Measurements from ENCODE around the gene KRTAP12-3. TPM values are rescaled to one million over a fixed set of nuclear protein-coding genes. Genes with fewer than 3 reads are reported as not detected.
"Not testable (repeated sequence)": the region's sequence is repeated elsewhere in the genome, so short reads cannot be mapped to it uniquely, and the experiment has no call there.

KRTAP12-3 gene
- polyA plus RNA-seq, 1 of the 3 experiments (the other 2 are of a cell fraction) = not detected

DNA sequence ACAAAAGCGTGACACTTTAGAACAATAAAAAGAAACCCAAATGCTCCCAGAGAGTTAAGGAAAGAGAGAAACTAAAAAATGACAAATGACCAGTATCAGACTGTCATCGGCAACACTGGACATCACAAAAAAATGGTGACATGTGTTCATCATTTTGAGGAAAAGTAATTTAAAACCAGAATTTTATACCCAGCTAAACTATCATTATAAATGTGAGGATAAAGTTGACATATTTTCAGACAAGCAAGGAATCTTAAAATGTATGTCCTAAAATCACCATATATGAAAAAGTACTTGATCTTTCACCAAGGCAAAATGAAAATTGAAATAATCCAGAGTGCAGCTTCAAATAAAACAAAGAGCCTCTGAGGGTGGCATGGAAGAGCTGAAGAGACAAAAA lies 12.9 kb upstream of the KRTAP12-3 start:
- Histone ChIP-seq H2AFZ (ENCODE audit: low read depth) (no peak overlapping the region), H3K9me3 (0 out of 2 replicates have a peak, but pooled peaks cover 5% of the 10 kb centered on the region), H3K27ac (ENCODE audit: low read depth in 2 of 2, low read length in 1 of 2) (no peak overlapping the region), H3K79me2 (ENCODE audit: insufficient read depth) (no peaks in the 10 kb centered on the region), H3K27me3 (ENCODE audit: insufficient read depth) (peaks cover 39% of the 10 kb centered on the region), H3K4me2 (no peak overlapping the region), H3K9ac (no peak overlapping the region), H3K9me2 (no peaks in the 10 kb centered on the region), H3K4me3 (ENCODE audit: low read depth in 2 of 2, low read length in 1 of 2) (no peak overlapping the region), H4K20me1 (ENCODE audit: insufficient read depth) (no peaks in the 10 kb centered on the region), H3K4me1 (ENCODE audit: control insufficient read depth in 1 of 2, insufficient read depth in 2 of 2, low read depth in 1 of 2, low read length in 1 of 2) (no peaks in the 10 kb centered on the region), H3K36me3 (replicated peaks in 1 of 2; ENCODE audit: control insufficient read depth in 1 of 2, insufficient read depth in 2 of 2, low read length in 1 of 2) (no peaks in the 10 kb centered on the region), H3F3A (replicated peaks; ENCODE audit: insufficient read depth) (no peaks in the 10 kb centered on the region)
- WGBS (ENCODE audit: low lambda C conversion rate) = 3% methylated on average over 2 of the region's 2 CpGs
- ChIA-PET CTCF (no interaction called here), POLR2A (no interaction called here)
- TF ChIP-seq, protein P1, sequence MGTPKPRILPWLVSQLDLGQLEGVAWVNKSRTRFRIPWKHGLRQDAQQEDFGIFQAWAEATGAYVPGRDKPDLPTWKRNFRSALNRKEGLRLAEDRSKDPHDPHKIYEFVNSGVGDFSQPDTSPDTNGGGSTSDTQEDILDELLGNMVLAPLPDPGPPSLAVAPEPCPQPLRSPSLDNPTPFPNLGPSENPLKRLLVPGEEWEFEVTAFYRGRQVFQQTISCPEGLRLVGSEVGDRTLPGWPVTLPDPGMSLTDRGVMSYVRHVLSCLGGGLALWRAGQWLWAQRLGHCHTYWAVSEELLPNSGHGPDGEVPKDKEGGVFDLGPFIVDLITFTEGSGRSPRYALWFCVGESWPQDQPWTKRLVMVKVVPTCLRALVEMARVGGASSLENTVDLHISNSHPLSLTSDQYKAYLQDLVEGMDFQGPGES (IDR thresholded peaks at IDR 0.05; ENCODE audit: low read depth, low read length) = no peak
- TF ChIP-seq YY1 (IDR thresholded peaks at IDR 0.05; ENCODE audit: low read depth) (no peak), NFIC (IDR thresholded peaks at IDR 0.05; ENCODE audit: borderline replicate concordance) (no peak), TCF12 (IDR thresholded peaks at IDR 0.05) (no peak), RAD21 (IDR thresholded peaks at IDR 0.05; ENCODE audit: low read length) (no peak), CHD2 (IDR thresholded peaks at IDR 0.05; ENCODE audit: low read length, partially characterized antibody) (no peak), POLR2AphosphoS5 (IDR thresholded peaks at IDR 0.05; ENCODE audit: low read depth, low read length) (no peak), ELF1 (IDR thresholded peaks at IDR 0.05) (no peak), GABPA (IDR thresholded peaks at IDR 0.05; ENCODE audit: low read depth) (no peak), MEF2A (IDR thresholded peaks at IDR 0.05; ENCODE audit: borderline replicate concordance, low read depth) (no peak)
- TF ChIP-seq, protein P2, sequence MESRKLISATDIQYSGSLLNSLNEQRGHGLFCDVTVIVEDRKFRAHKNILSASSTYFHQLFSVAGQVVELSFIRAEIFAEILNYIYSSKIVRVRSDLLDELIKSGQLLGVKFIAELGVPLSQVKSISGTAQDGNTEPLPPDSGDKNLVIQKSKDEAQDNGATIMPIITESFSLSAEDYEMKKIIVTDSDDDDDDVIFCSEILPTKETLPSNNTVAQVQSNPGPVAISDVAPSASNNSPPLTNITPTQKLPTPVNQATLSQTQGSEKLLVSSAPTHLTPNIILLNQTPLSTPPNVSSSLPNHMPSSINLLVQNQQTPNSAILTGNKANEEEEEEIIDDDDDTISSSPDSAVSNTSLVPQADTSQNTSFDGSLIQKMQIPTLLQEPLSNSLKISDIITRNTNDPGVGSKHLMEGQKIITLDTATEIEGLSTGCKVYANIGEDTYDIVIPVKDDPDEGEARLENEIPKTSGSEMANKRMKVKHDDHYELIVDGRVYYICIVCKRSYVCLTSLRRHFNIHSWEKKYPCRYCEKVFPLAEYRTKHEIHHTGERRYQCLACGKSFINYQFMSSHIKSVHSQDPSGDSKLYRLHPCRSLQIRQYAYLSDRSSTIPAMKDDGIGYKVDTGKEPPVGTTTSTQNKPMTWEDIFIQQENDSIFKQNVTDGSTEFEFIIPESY (IDR thresholded peaks at IDR 0.05; ENCODE audit: borderline replicate concordance, low read depth) = no peak
- TF ChIP-seq, protein P3, sequence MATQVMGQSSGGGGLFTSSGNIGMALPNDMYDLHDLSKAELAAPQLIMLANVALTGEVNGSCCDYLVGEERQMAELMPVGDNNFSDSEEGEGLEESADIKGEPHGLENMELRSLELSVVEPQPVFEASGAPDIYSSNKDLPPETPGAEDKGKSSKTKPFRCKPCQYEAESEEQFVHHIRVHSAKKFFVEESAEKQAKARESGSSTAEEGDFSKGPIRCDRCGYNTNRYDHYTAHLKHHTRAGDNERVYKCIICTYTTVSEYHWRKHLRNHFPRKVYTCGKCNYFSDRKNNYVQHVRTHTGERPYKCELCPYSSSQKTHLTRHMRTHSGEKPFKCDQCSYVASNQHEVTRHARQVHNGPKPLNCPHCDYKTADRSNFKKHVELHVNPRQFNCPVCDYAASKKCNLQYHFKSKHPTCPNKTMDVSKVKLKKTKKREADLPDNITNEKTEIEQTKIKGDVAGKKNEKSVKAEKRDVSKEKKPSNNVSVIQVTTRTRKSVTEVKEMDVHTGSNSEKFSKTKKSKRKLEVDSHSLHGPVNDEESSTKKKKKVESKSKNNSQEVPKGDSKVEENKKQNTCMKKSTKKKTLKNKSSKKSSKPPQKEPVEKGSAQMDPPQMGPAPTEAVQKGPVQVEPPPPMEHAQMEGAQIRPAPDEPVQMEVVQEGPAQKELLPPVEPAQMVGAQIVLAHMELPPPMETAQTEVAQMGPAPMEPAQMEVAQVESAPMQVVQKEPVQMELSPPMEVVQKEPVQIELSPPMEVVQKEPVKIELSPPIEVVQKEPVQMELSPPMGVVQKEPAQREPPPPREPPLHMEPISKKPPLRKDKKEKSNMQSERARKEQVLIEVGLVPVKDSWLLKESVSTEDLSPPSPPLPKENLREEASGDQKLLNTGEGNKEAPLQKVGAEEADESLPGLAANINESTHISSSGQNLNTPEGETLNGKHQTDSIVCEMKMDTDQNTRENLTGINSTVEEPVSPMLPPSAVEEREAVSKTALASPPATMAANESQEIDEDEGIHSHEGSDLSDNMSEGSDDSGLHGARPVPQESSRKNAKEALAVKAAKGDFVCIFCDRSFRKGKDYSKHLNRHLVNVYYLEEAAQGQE (IDR thresholded peaks at IDR 0.05; ENCODE audit: low read depth, low read length) = no peak
- no peak for DNase-seq

DNA sequence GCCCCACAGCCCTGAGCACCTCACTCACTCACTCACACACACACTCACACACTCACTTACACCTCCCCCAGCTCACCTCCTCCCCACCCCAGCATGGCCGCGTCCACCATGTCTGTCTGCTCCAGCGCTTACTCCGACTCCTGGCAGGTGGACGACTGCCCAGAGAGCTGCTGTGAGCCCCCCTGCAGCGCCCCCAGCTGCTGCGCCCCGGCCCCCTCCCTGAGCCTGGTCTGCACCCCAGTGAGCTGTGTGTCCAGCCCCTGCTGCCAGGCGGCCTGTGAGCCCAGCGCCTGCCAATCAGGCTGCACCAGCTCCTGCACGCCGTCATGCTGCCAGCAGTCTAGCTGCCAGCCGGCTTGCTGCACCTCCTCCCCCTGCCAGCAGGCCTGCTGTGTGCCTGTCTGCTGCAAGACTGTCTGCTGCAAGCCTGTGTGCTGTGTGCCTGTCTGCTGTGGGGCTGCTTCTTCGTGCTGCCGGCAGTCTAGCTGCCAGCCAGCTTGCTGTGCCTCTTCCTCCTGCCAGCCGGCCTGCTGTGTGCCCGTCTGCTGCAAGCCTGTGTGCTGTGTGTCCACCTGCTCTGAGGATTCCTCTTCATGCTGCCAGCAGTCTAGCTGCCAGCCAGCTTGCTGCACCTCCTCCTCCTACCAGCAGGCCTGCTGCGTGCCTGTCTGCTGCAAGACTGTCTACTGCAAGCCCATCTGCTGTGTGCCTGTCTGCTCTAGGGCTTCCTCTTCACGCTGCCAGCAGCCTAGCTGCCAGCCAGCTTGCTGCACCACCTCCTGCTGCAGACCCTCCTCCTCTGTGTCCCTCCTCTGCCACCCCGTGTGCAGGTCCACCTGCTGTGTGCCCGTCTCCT lies 11.1 kb upstream of the KRTAP12-3 start, which contains the start of gene KRTAP10-11:
Gene KRTAP10-11, plus strand, starts transcription at position 49 of the 856 bp plus-strand sequence. Its CDS starts 45 bp downstream, at position 94.
- H3K36me3 ChIP-seq (replicated peaks in 1 of 2; ENCODE audit: control insufficient read depth in 1 of 2, insufficient read depth in 2 of 2, low read length in 1 of 2); H3K4me2 ChIP-seq; H3K9ac ChIP-seq; H3K9me2 ChIP-seq; DNase-seq; H3K4me1 ChIP-seq (ENCODE audit: control insufficient read depth in 1 of 2, insufficient read depth in 2 of 2, low read depth in 1 of 2, low read length in 1 of 2); H3K27ac ChIP-seq (ENCODE audit: low read depth in 2 of 2, low read length in 1 of 2); H4K20me1 ChIP-seq (ENCODE audit: insufficient read depth); CTCF ChIA-PET; H2AFZ ChIP-seq (ENCODE audit: low read depth); H3K79me2 ChIP-seq (ENCODE audit: insufficient read depth); POLR2A ChIA-PET; H3K4me3 ChIP-seq (ENCODE audit: low read depth in 2 of 2, low read length in 1 of 2); H3K9me3 ChIP-seq; H3F3A ChIP-seq (replicated peaks; ENCODE audit: insufficient read depth): not testable (repeated sequence)
- H3K27me3 ChIP-seq (ENCODE audit: insufficient read depth) = peaks cover 35% of the 10 kb centered on the region
- WGBS (ENCODE audit: low lambda C conversion rate) = 15% methylated on average over 8 of the region's 21 CpGs

All from SK-N-SH (cell line).